ENCODE data around the gene STAMBP.
"Not testable (repeated sequence)": the region's sequence is repeated elsewhere in the genome, so short reads cannot be mapped to it uniquely, and the experiment has no call there.

The STAMBP gene

GRCh38 chr2:73828818-73829570 is at the start of gene STAMBP:
STAMBP (plus strand) TSS chr2:73828961; CDS start chr2:73830857, 1,896 bp downstream.
- Histone ChIP-seq H3K4me1 (ENCODE audit: insufficient read depth, low read length) (peaks cover 6% of the 10 kb centered on the region; the same call in 1 of the 2 replicates), H3K4me3 (ENCODE audit: low read length) (peak within 1 kb of the TSS; percentile 92), H3K27me3 (ENCODE audit: insufficient read depth, low read length) (peaks cover 30% of the 10 kb centered on the region; the same call in 1 of the 2 replicates)

GRCh38 chr2:73779467-73780236 is 49.1 kb upstream of the STAMBP start, which contains the start of gene DUSP11:
DUSP11 (minus strand) TSS chr2:73780103; CDS start chr2:73779974, 129 bp downstream.
- H3K9ac ChIP-seq (ENCODE audit: low read depth, low read length), result peak within 1 kb of the TSS; percentile 90
- H3K27me3 ChIP-seq (ENCODE audit: insufficient read depth, low read length), result no peaks in the 10 kb centered on the region
- no peak within 1 kb of the TSS for H3K27ac ChIP-seq (ENCODE audit: low read length)
- peak within 1 kb of the TSS; percentile 87 for H3K4me3 ChIP-seq (ENCODE audit: low read length)
- H3K9me3 ChIP-seq (ENCODE audit: insufficient read depth, low read depth, low read length), result no peaks in the 10 kb centered on the region
- H3K36me3 ChIP-seq (ENCODE audit: insufficient read depth, low read depth, low read length), result peaks cover 22% of the 10 kb centered on the region
- peaks cover 5% of the 10 kb centered on the region; the same call in 1 of the 2 replicates for H3K4me1 ChIP-seq (ENCODE audit: insufficient read depth, low read length)

More at GRCh38 chr2:73828818-73829570, at the start of gene STAMBP:
- no peaks in the 10 kb centered on the region for H3K9me3 ChIP-seq (ENCODE audit: insufficient read depth, low read depth, low read length)
- H3K27ac ChIP-seq (ENCODE audit: low read length), result peak within 1 kb of the TSS; percentile 65
- peak within 1 kb of the TSS; percentile 93 for H3K9ac ChIP-seq (ENCODE audit: low read depth, low read length)
- H3K36me3 ChIP-seq (ENCODE audit: insufficient read depth, low read depth, low read length), result peaks cover 28% of the 10 kb centered on the region

- no peaks in the 10 kb centered on the region for H3K27me3 ChIP-seq (ENCODE audit: insufficient read depth, low read length)
- H3K4me1 ChIP-seq (ENCODE audit: insufficient read depth, low read length), result peaks cover 5% of the 10 kb centered on the region; the same call in 1 of the 2 replicates
- no peak overlapping the region for H3K27ac ChIP-seq (ENCODE audit: low read length)
- H3K36me3 ChIP-seq (ENCODE audit: insufficient read depth, low read depth, low read length), result peaks cover 16% of the 10 kb centered on the region
- H3K4me3 ChIP-seq (ENCODE audit: low read length), result peak overlapping the region; percentile 87; the same call in 1 of the 2 replicates
- peak overlapping the region; percentile 90; the same call in 1 of the 2 replicates for H3K9ac ChIP-seq (ENCODE audit: low read depth, low read length)
- H3K9me3 ChIP-seq (ENCODE audit: insufficient read depth, low read depth, low read length), result no peaks in the 10 kb centered on the region
Observed at GRCh38 chr2:73780237-73780582, 48.6 kb upstream of the STAMBP start.

- not testable (repeated sequence) for H3K9ac ChIP-seq (ENCODE audit: low read depth, low read length); H3K4me3 ChIP-seq (ENCODE audit: low read length); H3K9me3 ChIP-seq (ENCODE audit: insufficient read depth, low read depth, low read length); H3K27ac ChIP-seq (ENCODE audit: low read length); H3K36me3 ChIP-seq (ENCODE audit: insufficient read depth, low read depth, low read length); H3K27me3 ChIP-seq (ENCODE audit: insufficient read depth, low read length); H3K4me1 ChIP-seq (ENCODE audit: insufficient read depth, low read length)
Observed at GRCh38 chr2:73783402-73783801, 45.4 kb upstream of the STAMBP start.

GRCh38 chr2:73783883-73784282 is 44.9 kb upstream of the STAMBP start, which contains the start of gene C2orf78:
C2orf78 (plus strand) TSS chr2:73784183; CDS start chr2:73784310, 127 bp downstream.
- H3K4me3 ChIP-seq (ENCODE audit: low read length); H3K9me3 ChIP-seq (ENCODE audit: insufficient read depth, low read depth, low read length); H3K27ac ChIP-seq (ENCODE audit: low read length); H3K36me3 ChIP-seq (ENCODE audit: insufficient read depth, low read depth, low read length); H3K4me1 ChIP-seq (ENCODE audit: insufficient read depth, low read length); H3K27me3 ChIP-seq (ENCODE audit: insufficient read depth, low read length); H3K9ac ChIP-seq (ENCODE audit: low read depth, low read length): not testable (repeated sequence)

- Histone ChIP-seq H3K27ac (ENCODE audit: low read length) (no peak overlapping the region), H3K4me3 (ENCODE audit: low read length) (no peak overlapping the region), H3K27me3 (ENCODE audit: insufficient read depth, low read length) (peaks cover 53% of the 10 kb centered on the region), H3K9ac (ENCODE audit: low read depth, low read length) (no peak overlapping the region), H3K36me3 (ENCODE audit: insufficient read depth, low read depth, low read length) (no peaks in the 10 kb centered on the region), H3K4me1 (ENCODE audit: insufficient read depth, low read length) (no peaks in the 10 kb centered on the region), H3K9me3 (ENCODE audit: insufficient read depth, low read depth, low read length) (no peaks in the 10 kb centered on the region)
Observed at GRCh38 chr2:73811878-73812277, 16.9 kb upstream of the STAMBP start.

GRCh38 chr2:73812635-73813034 is 16.1 kb upstream of the STAMBP start:
- Histone ChIP-seq H3K36me3 (ENCODE audit: insufficient read depth, low read depth, low read length) (no peaks in the 10 kb centered on the region), H3K4me3 (ENCODE audit: low read length) (no peak overlapping the region), H3K27ac (ENCODE audit: low read length) (no peak overlapping the region), H3K4me1 (ENCODE audit: insufficient read depth, low read length) (no peaks in the 10 kb centered on the region), H3K9ac (ENCODE audit: low read depth, low read length) (no peak overlapping the region), H3K27me3 (ENCODE audit: insufficient read depth, low read length) (peaks cover 53% of the 10 kb centered on the region), H3K9me3 (ENCODE audit: insufficient read depth, low read depth, low read length) (no peaks in the 10 kb centered on the region)

- H3K4me1 ChIP-seq (ENCODE audit: insufficient read depth, low read length), result no peaks in the 10 kb centered on the region
- H3K9ac ChIP-seq (ENCODE audit: low read depth, low read length), result no peak overlapping the region
- no peaks in the 10 kb centered on the region for H3K36me3 ChIP-seq (ENCODE audit: insufficient read depth, low read depth, low read length)
- no peak overlapping the region for H3K27ac ChIP-seq (ENCODE audit: low read length)
- no peak overlapping the region for H3K4me3 ChIP-seq (ENCODE audit: low read length)
- no peaks in the 10 kb centered on the region for H3K9me3 ChIP-seq (ENCODE audit: insufficient read depth, low read depth, low read length)
- H3K27me3 ChIP-seq (ENCODE audit: insufficient read depth, low read length), result peaks cover 55% of the 10 kb centered on the region
Observed at GRCh38 chr2:73818296-73818695, 10.5 kb upstream of the STAMBP start.

- no peaks in the 10 kb centered on the region for H3K36me3 ChIP-seq (ENCODE audit: insufficient read depth, low read depth, low read length)
- H3K27ac ChIP-seq (ENCODE audit: low read length), result no peak overlapping the region
- peaks cover 43% of the 10 kb centered on the region; the same call in 1 of the 2 replicates for H3K27me3 ChIP-seq (ENCODE audit: insufficient read depth, low read length)
- no peaks in the 10 kb centered on the region for H3K9me3 ChIP-seq (ENCODE audit: insufficient read depth, low read depth, low read length)
- no peaks in the 10 kb centered on the region for H3K4me1 ChIP-seq (ENCODE audit: insufficient read depth, low read length)
- H3K4me3 ChIP-seq (ENCODE audit: low read length), result no peak overlapping the region
- H3K9ac ChIP-seq (ENCODE audit: low read depth, low read length), result no peak overlapping the region
Observed at GRCh38 chr2:73821227-73821626, 7.5 kb upstream of the STAMBP start.

GRCh38 chr2:73821669-73822068 is 7.1 kb upstream of the STAMBP start:
- Histone ChIP-seq H3K27me3 (ENCODE audit: insufficient read depth, low read length) (peaks cover 43% of the 10 kb centered on the region; the same call in 1 of the 2 replicates), H3K9ac (ENCODE audit: low read depth, low read length) (no peak overlapping the region), H3K27ac (ENCODE audit: low read length) (no peak overlapping the region), H3K4me1 (ENCODE audit: insufficient read depth, low read length) (no peaks in the 10 kb centered on the region), H3K4me3 (ENCODE audit: low read length) (no peak overlapping the region), H3K9me3 (ENCODE audit: insufficient read depth, low read depth, low read length) (no peaks in the 10 kb centered on the region), H3K36me3 (ENCODE audit: insufficient read depth, low read depth, low read length) (no peaks in the 10 kb centered on the region)

- H3K4me3 ChIP-seq (ENCODE audit: low read length), result no peak overlapping the region
Observed at GRCh38 chr2:73822276-73822675, 6.5 kb upstream of the STAMBP start.

More at GRCh38 chr2:73822276-73822675, 6.5 kb upstream of the STAMBP start:
- Histone ChIP-seq H3K4me1 (ENCODE audit: insufficient read depth, low read length) (no peaks in the 10 kb centered on the region), H3K9me3 (ENCODE audit: insufficient read depth, low read depth, low read length) (no peaks in the 10 kb centered on the region), H3K9ac (ENCODE audit: low read depth, low read length) (no peak overlapping the region), H3K27me3 (ENCODE audit: insufficient read depth, low read length) (peaks cover 49% of the 10 kb centered on the region; the same call in 1 of the 2 replicates), H3K27ac (ENCODE audit: low read length) (no peak overlapping the region), H3K36me3 (ENCODE audit: insufficient read depth, low read depth, low read length) (no peaks in the 10 kb centered on the region)

Data from iPS-20b (cell line).